Activated CD8-positive, alpha-beta memory T cell treated with anti-CD3 and anti-CD28 coated beads for 48 hours (primary cell): Measurements from ENCODE around the gene NPC1.

Experiments used
- DNase-seq, 3 experiments: peaks; one replicate each; pipeline ENCODE4 v3.0.0-alpha.2; 2020; ENCODE audit warnings: low read depth in 2 of 3, low spot score in 2 of 3

The NPC1 gene

DNA sequence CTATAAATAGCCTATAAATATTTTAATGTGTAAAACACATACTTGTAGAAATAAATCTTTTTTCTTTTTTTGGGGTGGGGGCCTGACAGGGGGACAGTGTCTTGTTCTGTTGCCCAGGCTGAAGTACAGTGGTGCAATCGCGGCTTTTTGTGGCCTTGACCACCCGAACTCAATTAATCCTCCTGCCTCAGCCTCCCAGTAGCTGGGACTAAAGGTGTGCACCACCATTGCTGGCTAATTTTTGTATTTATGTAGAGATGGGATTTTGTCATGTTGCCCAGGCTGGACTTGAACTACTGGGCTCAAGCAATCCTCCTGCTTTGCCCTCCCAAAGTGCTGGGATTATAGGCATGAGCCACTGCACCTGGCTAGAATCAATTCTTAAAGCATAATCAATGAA, 37.6 kb downstream of the NPC1 start:
- DNase-seq = no peak

DNA sequence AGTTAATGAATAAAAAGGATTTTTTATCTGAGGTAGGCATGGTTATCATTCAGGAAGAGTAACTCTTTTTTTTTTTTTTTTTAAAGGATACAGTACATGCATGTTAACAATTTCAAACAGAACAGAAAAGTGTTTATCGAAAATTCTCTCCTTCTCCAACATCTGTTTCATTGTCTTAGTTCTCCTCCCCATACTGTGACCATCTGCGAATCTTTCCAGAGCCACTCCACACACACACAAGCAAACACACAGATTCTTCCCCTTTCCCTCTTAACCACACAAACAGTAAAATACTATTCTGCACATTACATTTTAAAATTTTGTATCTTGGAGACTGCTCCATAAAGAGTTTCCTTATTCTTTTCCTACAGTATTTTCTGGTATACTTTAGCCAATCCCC, 38.0 kb downstream of the NPC1 start:
- no peak for DNase-seq

DNA sequence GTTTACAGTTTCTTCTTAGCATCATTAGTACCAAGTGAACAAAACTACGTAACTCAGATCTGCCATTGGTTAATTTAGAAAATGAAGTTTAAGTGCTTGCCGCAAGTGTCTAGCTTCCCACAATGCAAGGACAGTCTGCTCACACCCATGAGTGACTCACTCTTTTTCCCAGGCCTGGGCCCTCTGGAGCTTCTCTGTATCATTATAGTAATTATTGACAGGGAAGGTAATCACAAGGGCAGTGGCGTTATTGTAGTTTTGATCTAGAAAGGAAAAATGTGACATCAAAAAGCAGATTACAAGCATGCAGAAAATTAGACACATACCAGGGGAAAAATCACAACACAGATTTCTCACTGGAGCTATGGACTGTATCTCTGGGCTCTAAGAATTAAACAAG, 38.5 kb downstream of the NPC1 start:
- DNase-seq = no peak

DNA sequence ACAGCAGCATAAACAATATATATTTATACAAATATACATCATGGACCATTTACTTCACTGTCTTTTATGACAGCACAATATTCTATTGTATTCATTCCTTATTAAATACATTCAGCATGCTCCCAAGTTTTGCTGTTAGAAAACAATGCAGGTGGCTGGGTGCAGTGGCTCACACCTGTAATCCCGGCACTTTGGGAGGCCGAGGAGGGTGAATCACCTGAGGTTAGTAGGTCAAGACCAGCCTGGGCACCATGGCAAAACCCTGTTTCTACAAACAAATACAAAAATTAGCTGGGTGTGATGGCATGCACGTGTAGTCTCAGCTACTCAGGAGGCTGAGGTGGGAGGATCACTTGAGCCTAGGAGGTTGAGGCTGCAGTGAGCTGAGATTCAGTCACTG, 39.0 kb downstream of the NPC1 start:
- no peak for DNase-seq

DNA sequence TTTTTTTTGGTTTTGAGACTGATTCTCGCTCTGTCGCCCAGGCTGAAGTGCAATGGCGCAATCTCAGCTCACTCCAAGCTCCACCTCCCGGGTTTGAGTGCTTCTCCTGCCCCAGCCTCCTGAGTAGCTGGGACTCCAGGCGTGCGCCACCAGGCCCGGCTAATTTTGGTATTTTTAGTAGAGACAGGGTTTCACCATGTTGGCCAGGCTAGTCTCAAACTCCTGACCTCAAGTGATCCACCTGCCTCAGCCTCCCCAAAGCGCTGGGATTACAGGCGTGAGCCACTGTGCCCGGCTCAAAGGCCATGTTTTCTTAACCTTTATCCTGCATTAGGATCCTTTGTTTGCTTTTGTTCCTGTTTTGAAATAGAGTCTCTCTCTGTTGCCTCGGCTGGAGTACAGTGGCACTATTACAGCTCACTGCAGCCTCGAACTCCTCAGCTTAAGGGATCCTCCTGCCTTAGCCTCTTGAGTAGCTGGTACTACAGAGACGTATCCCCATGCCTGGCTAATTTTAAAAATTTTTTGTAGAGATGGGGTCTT, 41.0 kb downstream of the NPC1 start:
- no peak for DNase-seq

DNA sequence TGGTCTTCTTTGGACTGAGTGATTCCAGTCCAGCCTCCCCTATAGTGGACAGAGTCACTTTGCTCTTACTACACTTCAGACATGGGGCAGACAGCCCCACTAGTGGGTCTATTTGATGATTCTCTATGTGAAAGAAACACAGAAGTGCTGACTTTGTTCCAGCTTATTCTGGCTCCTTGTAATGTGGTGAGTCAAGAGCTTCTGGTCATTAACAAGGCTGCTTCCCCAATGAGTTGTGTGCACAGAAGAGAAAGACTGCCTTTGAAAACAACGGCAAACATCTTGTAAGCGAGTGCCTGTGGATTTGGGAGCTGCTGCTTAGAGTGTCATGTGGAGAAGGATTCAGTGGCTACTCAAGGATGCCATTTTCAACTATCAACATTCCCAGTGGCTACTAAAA, 43.8 kb downstream of the NPC1 start:
- DNase-seq = no peak

DNA sequence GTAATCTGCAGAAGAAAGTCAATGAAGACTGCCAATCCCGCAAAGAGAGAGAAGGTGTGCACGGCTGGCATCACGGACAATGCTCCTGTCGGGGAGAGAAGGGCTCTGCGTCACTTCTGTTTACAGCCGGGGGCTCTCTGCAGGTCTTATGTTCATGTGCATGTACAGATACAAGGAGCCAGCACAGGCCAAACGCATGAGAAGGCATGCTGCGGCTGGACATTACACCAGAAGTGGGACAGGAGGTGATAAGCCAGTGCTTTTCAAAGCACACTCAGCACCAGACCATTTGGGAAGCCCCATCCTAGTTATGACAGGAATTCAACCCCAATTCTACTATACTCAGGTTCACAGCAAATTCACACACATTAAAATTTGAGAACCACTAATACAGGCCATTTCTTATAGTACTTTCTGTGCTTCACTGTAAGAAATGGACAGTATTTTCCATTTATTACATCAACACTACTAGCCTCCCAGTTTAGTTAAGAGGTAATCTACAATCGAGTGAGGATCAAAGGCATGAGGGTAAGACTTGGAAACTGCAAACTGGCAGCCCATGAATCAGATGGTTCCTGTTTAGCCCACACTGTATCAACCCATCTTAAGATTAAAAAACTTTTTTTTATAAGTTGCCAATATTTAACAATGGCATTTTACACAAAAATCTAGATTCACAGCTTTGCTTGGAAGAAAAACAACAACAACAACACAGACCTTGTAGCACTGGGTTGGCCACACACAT, 44.8 kb downstream of the NPC1 start:
- DNase-seq = no peak

DNA sequence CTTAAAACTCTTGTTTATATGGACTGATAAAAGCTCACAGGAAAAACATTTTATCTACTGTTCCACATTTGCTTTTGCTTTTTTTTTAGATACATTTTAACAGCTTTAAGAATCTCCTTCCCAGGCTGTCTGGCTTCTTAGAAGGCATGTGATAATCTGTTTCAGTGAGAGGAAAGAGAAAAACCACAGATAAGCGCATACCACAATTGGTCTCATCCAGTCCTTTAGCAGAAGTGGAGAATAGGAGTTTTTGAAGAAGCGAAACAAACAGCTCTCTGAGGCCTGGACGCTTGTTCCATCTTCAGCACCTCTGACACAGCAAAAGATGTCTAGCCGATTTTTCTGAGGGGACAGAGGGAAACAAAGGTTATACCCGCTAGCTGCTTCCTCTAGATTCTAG, 45.4 kb downstream of the NPC1 start:
- DNase-seq = no peak

DNA sequence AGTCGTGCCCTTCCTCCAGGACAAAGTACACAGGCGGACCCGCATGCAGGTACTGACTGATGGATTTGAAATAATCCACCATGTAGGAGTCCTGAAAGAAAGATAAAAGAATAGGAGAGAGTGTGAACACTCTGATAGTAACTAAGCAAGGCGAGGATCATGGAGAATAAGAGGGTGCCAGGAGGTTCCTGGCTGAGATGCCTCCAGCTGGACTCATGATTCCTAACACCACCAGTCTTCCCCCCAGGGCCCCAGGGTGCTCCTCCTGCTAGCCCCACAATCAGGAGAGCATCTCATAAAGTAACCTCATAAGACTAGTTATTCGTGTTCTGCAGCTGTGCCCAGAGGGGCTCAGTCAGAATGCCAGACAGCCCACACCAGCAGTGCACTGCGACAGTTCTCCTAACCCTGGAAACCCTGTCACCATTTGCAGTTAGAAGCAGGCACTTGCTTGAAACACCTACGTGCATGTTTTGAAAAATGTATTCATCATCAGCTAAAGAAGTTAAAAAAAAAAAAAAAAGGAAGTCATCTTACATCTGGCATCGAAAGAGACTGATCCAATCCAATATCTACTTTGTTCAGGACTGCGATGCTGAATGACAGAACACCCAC, 46.3 kb downstream of the NPC1 start:
- no peak for DNase-seq

DNA sequence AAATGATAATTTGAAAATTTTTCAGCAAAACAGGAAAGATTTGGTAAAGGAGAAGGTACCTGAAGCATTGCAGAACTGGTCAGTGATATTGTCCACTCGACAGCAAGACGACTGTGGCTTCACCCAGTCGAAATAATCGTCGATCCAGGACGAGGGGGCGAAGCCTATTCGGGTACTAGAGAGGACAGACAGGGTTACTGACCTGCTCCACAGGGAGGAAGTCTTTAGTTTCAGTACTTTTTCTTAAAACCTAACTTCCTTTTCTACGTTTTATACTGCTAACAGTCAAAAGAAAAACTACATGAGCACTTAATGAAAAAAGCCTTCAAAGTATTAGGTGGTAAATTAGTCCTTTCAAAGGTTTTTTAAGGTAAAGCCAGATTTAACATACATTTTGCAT, 47.0 kb downstream of the NPC1 start:
- no peak for DNase-seq

DNA sequence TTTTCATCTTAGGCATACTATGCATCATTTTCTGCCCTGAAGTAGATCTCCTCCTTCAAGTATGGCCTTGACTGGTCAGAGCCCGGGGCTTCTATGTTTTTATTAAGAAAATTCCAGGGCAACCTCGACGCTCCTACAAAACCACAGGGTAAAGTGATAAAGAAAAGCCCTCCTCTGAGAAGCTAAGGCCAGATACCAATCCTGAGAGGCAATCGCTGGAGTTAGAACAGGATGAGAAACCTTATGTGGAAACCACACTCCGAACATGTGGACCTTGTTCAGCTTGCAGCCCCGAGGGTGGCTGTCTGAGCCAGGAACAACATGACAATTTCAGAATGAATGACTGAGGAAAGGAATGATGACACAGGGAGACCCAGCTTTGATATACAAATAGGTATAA, 47.4 kb downstream of the NPC1 start:
- no peak for DNase-seq

DNA sequence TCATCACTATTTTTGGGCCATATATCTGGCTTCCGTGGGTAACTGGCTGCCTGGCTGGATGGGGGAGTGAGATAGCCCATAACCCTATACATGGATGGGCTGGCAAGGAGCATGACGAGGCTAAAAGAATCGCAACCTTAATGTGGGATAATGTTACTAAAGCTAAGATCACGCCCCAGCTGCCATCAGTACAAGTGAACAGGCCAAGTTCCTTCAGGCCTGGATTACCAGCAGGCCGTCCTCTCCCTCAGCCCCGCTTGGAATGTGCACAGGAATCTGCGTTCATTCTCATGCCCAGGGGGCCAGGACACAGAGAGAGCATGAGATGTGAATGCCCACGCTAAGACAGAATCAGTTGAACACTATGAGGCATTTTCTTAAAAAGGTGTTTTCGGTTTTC, 48.3 kb downstream of the NPC1 start:
- DNase-seq = no peak

DNA sequence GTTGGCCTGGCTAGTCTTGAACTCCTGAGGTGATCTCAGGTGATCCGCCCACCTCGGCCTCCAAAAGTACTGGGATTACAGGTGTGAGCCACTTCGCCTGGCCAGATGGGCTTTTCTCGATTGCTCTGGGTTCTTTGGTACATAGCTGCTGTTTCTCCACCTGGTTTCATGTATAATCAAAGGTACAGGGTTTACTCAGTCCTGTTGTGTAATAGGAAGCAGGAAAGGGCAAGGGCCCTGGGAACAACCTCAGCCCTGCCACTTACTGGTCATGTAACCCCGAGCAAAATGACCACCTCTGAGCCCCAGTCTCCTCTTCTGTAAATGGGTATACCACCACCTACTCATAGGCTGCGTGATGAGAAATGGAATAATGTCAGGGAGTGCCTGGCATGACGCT, 49.0 kb downstream of the NPC1 start:
- no peak for DNase-seq

DNA sequence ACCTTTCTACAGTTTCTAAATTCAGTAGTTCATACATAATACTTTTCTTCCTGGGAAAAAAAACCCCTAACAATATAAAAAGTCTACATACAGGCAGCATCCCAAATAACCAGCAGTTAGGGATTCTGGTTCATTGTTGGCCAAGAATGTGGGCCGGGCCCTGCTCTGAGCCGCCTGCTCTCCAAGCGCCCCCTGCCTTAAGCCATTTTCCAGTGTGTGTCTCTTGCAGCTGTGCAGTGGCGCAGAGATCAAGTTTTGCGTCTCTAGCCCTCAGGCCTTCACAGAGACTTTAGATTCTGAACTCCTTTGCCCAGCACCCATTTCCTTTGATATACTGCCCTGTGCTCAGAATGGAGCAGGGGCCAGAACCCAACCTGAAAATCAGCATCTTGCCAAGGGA, 50.1 kb downstream of the NPC1 start:
- DNase-seq = no peak

DNA sequence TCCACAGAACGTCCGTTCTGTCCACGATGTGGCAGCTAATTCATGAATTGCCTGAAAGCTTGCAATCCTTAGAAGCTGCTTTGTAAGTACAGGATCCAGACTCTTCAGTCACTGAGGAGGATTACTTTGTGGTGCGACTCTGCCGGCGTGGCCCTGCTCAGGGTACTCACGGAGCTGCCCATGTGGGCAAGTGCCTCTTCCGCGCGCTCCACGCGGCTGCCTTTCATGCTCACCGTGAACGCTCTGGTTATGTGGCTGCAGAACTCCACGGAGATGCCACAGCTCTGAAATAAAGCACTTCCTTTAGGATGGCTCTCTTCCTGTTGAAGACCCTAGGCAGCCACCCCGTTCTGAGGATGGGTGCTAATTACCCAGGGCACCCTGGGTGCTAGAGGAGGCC, 52.0 kb downstream of the NPC1 start:
- DNase-seq = no peak

DNA sequence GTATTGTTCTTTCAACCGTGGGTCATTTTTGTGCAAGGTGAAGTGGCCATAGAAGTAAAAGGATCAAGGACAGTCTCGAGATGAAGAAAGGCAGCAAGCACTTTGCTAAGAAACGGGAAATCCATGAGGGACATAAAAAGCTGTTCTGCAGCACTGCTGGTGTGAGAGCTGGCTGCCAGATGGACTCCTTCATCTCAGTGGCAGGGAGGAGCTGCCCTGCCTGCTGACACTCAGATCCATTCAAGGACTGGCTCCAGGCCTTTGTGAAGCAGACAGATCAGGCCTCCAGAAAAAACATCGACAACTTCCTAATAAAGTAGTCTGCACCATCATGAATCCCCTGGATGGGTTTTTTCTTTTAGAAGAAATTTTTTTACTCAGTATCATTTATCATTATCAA, 53.5 kb downstream of the NPC1 start:
- no peak for DNase-seq

DNA sequence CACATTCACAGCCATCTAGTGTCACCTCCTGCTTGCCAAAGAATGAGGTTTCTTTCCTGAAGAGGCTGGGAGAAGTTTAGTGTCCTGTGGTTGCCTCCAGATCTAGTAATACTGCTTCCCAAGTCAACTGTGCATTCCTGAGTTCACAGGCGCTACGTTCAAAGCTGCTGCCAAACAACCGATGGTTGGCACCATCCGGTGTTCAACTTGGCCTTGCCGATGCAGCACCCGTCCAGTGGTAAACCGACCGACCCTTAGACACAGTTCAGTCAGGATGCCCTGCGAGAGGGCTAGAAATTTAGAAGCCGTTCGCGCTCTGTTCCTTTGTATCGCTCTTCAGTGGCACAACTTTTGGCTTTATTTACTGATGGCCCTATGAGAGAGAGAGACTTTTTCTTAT, 54.4 kb downstream of the NPC1 start:
- DNase-seq = no peak

DNA sequence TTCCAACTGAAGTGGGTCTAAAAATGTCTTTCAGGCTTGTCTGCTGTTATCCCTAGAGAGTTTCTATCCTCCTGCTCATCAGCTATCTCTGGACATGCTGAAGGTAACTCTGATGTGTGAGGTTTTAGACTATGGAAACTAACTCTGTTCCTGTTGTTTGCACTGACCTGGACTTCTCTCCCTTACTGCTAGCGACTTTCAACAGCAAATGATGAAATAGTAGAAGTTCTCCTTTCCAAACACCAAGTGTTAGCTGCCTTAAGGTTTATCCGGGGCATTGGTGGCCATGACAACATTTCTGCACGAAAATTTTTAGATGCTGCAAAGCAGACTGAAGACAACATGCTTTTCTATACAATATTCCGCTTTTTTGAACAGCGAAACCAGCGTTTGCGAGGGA, 56.1 kb downstream of the NPC1 start:
- DNase-seq = no peak

DNA sequence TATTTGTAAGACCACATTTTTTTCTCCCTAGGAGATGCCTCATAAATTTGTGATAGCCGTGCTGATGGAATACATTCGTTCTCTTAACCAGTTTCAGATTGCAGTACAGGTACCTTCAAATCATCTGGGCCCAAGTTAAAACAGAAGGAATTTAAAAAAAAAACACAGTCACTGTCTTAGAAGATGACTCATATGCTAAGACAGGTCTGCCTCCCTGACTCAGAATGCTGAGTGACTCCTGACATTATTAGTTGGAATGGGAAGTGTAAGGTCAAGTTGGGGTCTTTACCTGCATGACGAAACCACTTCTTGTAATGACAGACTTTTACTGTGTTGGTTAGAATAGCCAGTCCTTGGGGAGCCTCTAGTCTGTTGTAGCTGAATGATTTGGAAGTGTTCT, 56.7 kb downstream of the NPC1 start:
- DNase-seq = no peak

DNA sequence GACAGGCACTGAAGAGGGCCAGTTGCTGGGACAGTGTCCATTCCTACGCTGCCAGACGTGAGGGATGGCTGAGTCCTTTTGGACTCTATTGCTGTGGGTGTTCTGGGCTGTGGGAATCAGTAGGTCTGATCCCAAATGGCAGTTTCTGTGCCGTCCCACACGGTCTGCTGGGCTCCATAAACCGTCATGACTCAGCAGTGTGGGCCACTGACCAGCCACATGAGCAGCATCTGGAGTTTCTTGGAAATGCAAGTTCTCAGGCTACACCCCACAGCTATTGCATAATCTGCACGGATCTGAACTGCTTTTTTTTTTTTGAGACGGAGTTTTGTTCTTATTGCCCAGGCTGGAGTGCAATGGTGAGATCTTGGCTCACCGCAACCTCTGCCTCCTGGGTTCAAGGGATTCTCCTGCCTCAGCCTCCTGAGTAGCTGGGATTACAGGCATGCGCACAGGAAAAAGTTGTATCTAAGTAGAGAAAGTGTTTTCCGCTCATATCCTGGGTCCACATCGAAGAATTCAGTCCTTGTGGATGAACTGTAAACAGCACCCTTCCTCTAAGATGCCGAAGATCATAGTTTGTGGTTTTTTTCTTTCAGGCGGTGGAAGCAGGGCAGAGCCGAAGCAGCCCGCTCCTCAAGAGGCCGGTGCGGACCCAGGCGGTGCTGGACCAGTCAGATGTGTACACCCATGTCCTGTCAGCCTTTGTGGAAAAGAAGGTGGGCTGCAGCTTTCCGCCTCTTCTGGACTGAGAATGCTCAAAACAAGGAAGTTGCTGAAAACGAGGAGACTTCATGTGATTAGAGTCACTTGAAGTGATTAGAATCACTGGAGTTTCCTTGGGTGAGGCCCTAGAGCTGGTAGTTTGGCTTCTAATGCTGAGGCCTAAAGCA, 57.5 kb downstream of the NPC1 start:
- no peak for DNase-seq

DNA sequence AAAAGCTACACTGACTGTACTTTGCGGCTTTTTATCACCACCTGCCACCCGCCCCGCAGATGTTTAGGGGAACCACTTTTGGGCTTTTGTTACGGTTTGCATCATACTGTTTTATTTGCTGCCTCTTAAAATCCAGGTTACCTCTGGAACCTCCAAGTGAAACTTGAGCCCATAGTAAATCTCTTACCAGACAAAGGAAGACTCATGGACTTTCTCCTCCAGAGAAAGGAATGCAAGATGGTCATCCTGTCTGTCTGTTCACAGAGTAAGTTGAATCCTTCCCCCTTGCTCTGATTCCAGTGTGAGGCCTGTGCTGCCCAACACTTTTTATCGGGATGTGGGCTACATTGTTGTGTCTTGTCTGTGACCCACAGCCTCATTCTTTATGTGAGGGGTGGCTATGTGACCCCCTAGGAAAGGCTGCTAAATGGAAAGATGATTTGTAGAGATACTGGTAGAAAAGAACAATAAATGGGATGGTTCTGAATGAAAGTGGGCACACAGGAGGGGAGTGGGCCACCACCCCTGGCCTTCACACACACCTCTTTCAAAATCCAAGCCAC, 59.7 kb downstream of the NPC1 start:
- no peak for DNase-seq
